Right lobe of liver (tissue), 6 donors: ENCODE measurements around the gene SLC2A1. TPM values are rescaled to one million over a fixed set of nuclear protein-coding genes. Genes with fewer than 3 reads are reported as not detected.
A peak's percentile ranks its signal among the peaks of the same experiment; 100 is the strongest.

Experiments
- ATAC-seq, 4 donors: fragments of 200-7000 bp; cut with Tn5 transposase; one replicate each; pipeline ENCODE4 v1.9.1; 2020; ENCODE audit warnings: mild to moderate bottlenecking in 4 of 4, moderate library complexity in 4 of 4
- DNase-seq, 3 donors: peaks; one replicate each; pipeline ENCODE4 v3.0.0-alpha.2; 2020
- H3K27ac ChIP-seq, 3 donors: fragments of 200-600 bp; one replicate each; pipeline ENCODE4 v1.8.0; 2022
- H3K27me3 ChIP-seq, 2 donors: fragments of 200-600 bp; one replicate each; pipeline ENCODE4 v1.8.0; 2022
- H3K36me3 ChIP-seq, 4 donors: fragments of 200-600 bp; sonication (generic) in 1 of 4; one replicate each; pipeline versions ENCODE4 v1.5.1 to v1.8.0; 2017 to 2022; ENCODE audit warnings: control low read depth in 1 of 4
- H3K4me1 ChIP-seq, 4 donors: fragments of 200-600 bp; sonication (generic) in 1 of 4; one replicate each; pipeline versions ENCODE4 v1.5.1 to v1.8.0; 2017 to 2022; ENCODE audit warnings: control low read depth in 1 of 4
- H3K4me3 ChIP-seq, 3 donors: fragments of 200-600 bp; one replicate each; pipeline ENCODE4 v1.8.0; 2022
- H3K9me3 ChIP-seq, 4 donors: fragments of 200-600 bp; sonication (generic) in 1 of 4; one replicate each; pipeline versions ENCODE4 v1.5.1 to v1.8.0; 2017 to 2022; ENCODE audit warnings: control low read depth in 1 of 4
- CTCF ChIP-seq, 4 donors: fragments of 200-600 bp in 3 of 4; fragments of 450-650 bp in 1 of 4; IDR thresholded peaks; one replicate each; pipeline versions ENCODE4 v1.5.1 to v1.8.0; 2016 to 2022; ENCODE audit warnings: antibody characterized with exemption in 4 of 4, mild to moderate bottlenecking in 2 of 4
- POLR2A ChIP-seq: fragments of 450-650 bp; IDR thresholded peaks from one replicate; pipeline ENCODE4 v1.6.1; 2017; ENCODE audit warnings: antibody characterized with exemption, mild to moderate bottlenecking
- WGBS: methylation state at CpG from one replicate; pipeline ENCODE4 v1.1.6; 2018; ENCODE audit warnings: low coverage, low lambda C conversion rate; ENCODE audit not compliant: insufficient coverage; ENCODE audit errors: missing lambda C conversion rate; 5-methylcytosine and 5-hydroxymethylcytosine counted together
- intact Hi-C, 2 donors: fragments of 100-400 bp; cut with DNase I; formaldehyde crosslinking; loops; one replicate each; pipeline versions ENCODE4 v1.11.2 to v1.14.1; 2022
- total RNA-seq, 6 experiments: library from RNA; depleted of rRNA in 2 of 6; stranded (reverse); fragments of >200 nt in 2 of 6; fragmentation: NEBNext Ultra II Directional in 3 of 6; extraction: Animal tissue kit (Norgen Biotek cat#: 25700) in 3 of 6; gene quantifications; one replicate each; pipeline versions ENCODE4 v1.1.0 to v1.2.4, GENCODE V29; 2016 to 2023
- donor health status: DM: no; HTN: yes; CAD: no.
- donor health status: DM: no; HTN: no; CAD: no.
- donor health status: DM: no; HTN: no; CAD: no.
- donor health status: DM: no; HTN: yes; CAD: no.
- donor health status: DM: no; HTN: yes; CAD: no.

Gene SLC2A1
- total RNA-seq, 6 experiments from 2014 or later, result 0.74 to 34.3 (median 5.8) TPM

- DNase-seq, result peak in 1 of 3 donors; percentile 46
- 57% methylated on average over 3 of the region's 7 CpGs for WGBS
- intact Hi-C loops, result no loop called here
- Histone ChIP-seq H3K4me1 (peaks cover 0 to 13% (median 0%) of the 10 kb centered on the region in 4 donors), H3K27me3 (no peaks in the 10 kb centered on the region), H3K27ac (peak overlapping the region in 1 of 3 donors; percentile 15), H3K4me3 (no peak overlapping the region), H3K9me3 (no peaks in the 10 kb centered on the region), H3K36me3 (no peaks in the 10 kb centered on the region)
- TF ChIP-seq POLR2A, result no peak
- TF ChIP-seq CTCF (IDR thresholded peaks at IDR 0.05), result no peak
- ATAC-seq, result no peak
These were observed 22.2 kb downstream of the SLC2A1 start for GRCh38 chr1:42936309-42937078.

DNA sequence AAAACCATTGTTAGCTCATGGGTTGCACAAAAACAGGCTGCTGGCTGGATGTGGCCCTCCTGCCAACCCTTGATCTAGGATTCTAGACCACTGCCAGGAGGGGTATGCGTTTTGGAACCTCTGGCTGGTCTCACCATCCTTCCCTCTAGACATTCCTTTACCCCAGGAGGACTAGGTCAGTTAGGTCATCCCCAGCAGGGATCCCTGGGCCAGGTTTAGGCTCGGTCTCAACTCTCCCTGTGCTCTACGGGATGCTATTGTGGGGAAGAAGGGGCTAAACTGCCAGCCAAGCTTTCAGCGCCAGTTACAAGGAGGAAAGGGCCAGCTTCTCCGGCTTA lies 22.7 kb downstream of the SLC2A1 start:
- Histone ChIP-seq H3K36me3 (no peaks in the 10 kb centered on the region), H3K27ac (peak overlapping the region in 1 of 3 donors; percentile 15), H3K27me3 (no peaks in the 10 kb centered on the region), H3K4me1 (peaks cover 0 to 13% (median 0%) of the 10 kb centered on the region in 4 donors), H3K9me3 (no peaks in the 10 kb centered on the region), H3K4me3 (no peak overlapping the region)
- DNase-seq (no peak), ATAC-seq (no peak)
- 80% methylated on average over 1 of the region's 5 CpGs for WGBS
- TF ChIP-seq POLR2A (no peak), CTCF (IDR thresholded peaks at IDR 0.05) (no peak)
- intact Hi-C loops, result no loop called here

DNA sequence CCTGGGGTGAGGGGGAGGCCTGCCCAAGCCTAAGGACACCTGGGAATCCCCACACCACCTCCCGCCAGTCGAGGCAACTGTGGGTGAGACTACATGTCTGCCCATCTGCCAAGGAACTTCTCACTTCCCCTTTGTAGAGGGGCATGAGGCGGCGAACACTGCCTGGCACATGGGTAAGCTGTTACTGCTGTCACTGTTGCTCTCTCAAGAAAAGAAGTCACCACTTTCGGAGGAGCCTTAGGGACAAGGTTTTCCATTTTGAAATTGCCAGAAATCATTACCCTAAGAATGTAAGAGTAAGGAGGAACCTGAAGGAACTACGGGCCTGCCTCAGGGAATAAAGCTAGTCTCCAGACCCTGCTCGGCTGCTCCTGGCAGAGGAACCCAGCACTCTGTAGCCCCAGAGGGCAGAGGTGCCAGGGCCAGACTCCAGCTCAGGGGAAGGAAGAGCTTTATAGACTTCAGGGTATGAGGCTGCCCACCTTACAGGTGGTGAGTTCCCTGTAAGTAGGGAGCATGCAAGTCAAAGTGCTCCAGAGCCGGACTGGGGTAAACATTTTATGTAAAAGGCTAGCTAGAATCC lies 23.3 kb downstream of the SLC2A1 start:
- DNase-seq, result peak in 1 of 3 donors; percentile 47

GRCh38 chr1:42934541-42935312 lies 23.9 kb downstream of the SLC2A1 start:
- Histone ChIP-seq H3K27me3 (no peaks in the 10 kb centered on the region), H3K4me3 (no peak overlapping the region), H3K27ac (no peak overlapping the region), H3K4me1 (peaks cover 0 to 13% (median 0%) of the 10 kb centered on the region in 4 donors), H3K9me3 (no peaks in the 10 kb centered on the region), H3K36me3 (no peaks in the 10 kb centered on the region)
- peak in 1 of 3 donors; percentile 43 for DNase-seq
- TF ChIP-seq CTCF (IDR thresholded peaks at IDR 0.05) (no peak), POLR2A (no peak)
- WGBS, result 86% methylated on average over 6 of the region's 20 CpGs
- intact Hi-C loops, result no loop called here
- ATAC-seq, result no peak

More for the DNA sequence above, 23.3 kb downstream of the SLC2A1 start:
- WGBS, result 60% methylated on average over 1 of the region's 8 CpGs
- intact Hi-C loops, result no loop called here
- no peak for ATAC-seq
- no peak for TF ChIP-seq POLR2A
- peaks cover 0 to 13% (median 0%) of the 10 kb centered on the region in 4 donors for H3K4me1 ChIP-seq
- no peaks in the 10 kb centered on the region for H3K9me3 ChIP-seq
- no peaks in the 10 kb centered on the region for H3K36me3 ChIP-seq
- no peaks in the 10 kb centered on the region for H3K27me3 ChIP-seq
- no peak overlapping the region for H3K27ac ChIP-seq
- H3K4me3 ChIP-seq, result no peak overlapping the region
